Naive B cell (primary cell): ENCODE results near the gene FAM83G. TPM values are rescaled to one million over a fixed set of nuclear protein-coding genes. Genes with fewer than 3 reads are reported as not detected.
"Not testable (repeated sequence)": the region's sequence is repeated elsewhere in the genome, so short reads cannot be mapped to it uniquely, and the experiment has no call there.

ENCODE experiments used
- ATAC-seq, 2 donors: fragments of 150-1000 bp; cut with Tn5 transposase; 2 replicates each; pipeline ENCODE4 v1.10.0; 2021; ENCODE audit warnings: low read depth in 2 of 2, mild to moderate bottlenecking in 2 of 2, moderate library complexity in 2 of 2
- DNase-seq: peaks from one replicate; pipeline ENCODE4 v3.0.0; 2022
- H3K27ac Mint-ChIP-seq, 6 donors: one replicate each; pipeline ENCODE4 v1.8.0; 2020 to 2022; ENCODE audit warnings: mild to moderate bottlenecking in 6 of 6, mixed read lengths in 6 of 6, moderate library complexity in 5 of 6, inconsistent platforms in 2 of 6
- H3K27me3 Mint-ChIP-seq, 3 donors: one replicate each; pipeline ENCODE4 v1.8.0; 2021 to 2022; ENCODE audit warnings: mixed read lengths in 3 of 3, mild to moderate bottlenecking in 1 of 3
- H3K36me3 Mint-ChIP-seq, 2 donors: one replicate each; pipeline ENCODE4 v1.8.0; 2020 to 2022; ENCODE audit warnings: mixed read lengths in 2 of 2, inconsistent platforms in 1 of 2, mild to moderate bottlenecking in 1 of 2
- H3K4me1 Mint-ChIP-seq, 3 donors: one replicate each; pipeline ENCODE4 v1.8.0; 2020 to 2022; ENCODE audit warnings: mixed read lengths in 3 of 3, inconsistent platforms in 1 of 3, mild to moderate bottlenecking in 1 of 3, moderate library complexity in 1 of 3
- H3K4me3 Mint-ChIP-seq, 8 donors: one replicate each; pipeline ENCODE4 v1.8.0; 2020 to 2022; ENCODE audit warnings: mild to moderate bottlenecking in 8 of 8, mixed read lengths in 8 of 8, moderate library complexity in 8 of 8, inconsistent platforms in 2 of 8
- H3K9me3 Mint-ChIP-seq, 7 donors: one replicate each; pipeline ENCODE4 v1.8.0; 2020 to 2022; ENCODE audit warnings: mixed read lengths in 7 of 7, mild to moderate bottlenecking in 5 of 7, inconsistent platforms in 2 of 7, moderate library complexity in 1 of 7
- polyA plus RNA-seq, 6 donors: library from polyadenylated mRNA; unstranded; fragments of 300-500 nt; fragmentation: Illumina TruSeq; gene quantifications; one replicate each; pipeline ENCODE4 v1.2.3, GENCODE V29; 2021; ENCODE audit warnings: low read depth in 6 of 6

Gene FAM83G
- polyA plus RNA-seq, 6 donors from 2014 or later: 2.5 to 4.4 (median 2.9) TPM

DNA sequence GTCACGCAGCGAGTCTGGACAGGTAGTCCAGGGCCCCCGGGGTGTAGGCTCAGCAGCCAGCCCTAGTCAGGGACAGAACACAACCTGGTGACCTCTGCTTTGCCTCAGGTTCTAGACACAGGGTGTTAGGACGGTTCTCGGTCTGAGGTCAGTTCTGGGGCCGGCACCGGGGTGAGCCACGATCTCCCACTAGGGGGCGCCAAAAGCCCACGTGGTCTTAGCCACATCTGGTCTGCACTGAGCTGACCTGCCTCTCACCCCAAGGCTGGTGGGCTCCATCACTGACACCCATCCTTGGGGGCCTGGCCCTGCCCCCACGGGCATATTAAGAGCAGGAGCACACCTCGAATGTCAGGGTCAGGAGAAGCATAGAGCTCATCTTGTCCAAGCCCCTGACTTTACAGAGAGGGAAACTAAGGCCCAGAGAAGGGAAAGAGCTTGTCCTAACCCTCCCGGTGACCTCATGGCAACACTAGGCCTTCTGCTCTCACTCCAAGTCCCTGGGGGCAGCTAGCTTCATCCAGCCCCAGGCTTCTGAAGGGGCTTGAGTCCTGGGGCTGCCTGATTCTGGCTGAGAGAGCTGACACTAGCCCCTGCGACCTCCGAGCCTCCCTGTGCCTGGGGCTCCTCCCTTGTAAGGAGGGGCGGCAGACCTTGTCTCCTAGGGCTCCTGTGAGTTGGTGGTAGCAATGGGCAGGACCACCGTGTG is 43.6 kb downstream of the FAM83G start:
- Mint-ChIP-seq H3K9me3 (no peaks in the 10 kb centered on the region), H3K27me3 (peaks cover 0 to 9% (median 0%) of the 10 kb centered on the region in 3 donors), H3K36me3 (no peaks in the 10 kb centered on the region), H3K27ac (peak overlapping the region in 2 of 6 donors; percentile 49 to 56), H3K4me3 (no peak overlapping the region), H3K4me1 (peaks cover 5 to 11% (median 6%) of the 10 kb centered on the region in 3 donors)
- ATAC-seq (peak; percentile 93 to 96), DNase-seq (peak; percentile 76)

GRCh38 chr17:18960241-18960665 is 44.3 kb downstream of the FAM83G start:
- Mint-ChIP-seq H3K4me3 (no peak overlapping the region), H3K27ac (peak overlapping the region in 1 of 6 donors; percentile 49), H3K4me1 (peaks cover 8 to 16% (median 10%) of the 10 kb centered on the region in 3 donors), H3K27me3 (peaks cover 0 to 13% (median 0%) of the 10 kb centered on the region in 3 donors), H3K9me3 (peaks cover 0 to 2% (median 0%) of the 10 kb centered on the region in 7 donors), H3K36me3 (no peaks in the 10 kb centered on the region)
- ATAC-seq (no peak), DNase-seq (no peak)

DNA sequence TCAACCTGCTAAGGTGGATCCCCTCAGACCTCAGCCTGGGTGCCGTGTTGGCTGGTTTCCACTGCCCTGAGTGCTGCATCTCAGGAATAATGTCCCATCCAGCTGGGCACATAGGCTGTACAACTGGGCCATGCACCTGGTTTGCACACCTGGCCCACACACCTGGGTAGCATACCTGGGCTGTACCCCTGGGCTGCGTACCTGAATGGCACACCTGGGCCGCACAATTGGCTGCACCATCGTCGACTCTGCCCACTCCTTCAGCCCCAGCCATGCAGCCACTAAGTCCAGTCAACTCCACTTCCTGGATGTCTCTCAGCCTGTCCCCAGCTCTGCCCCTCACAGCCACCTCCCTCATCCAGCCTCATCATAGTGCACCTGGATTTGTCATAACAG is 44.7 kb downstream of the FAM83G start:
- Mint-ChIP-seq H3K27me3 (peaks cover 0 to 14% (median 0%) of the 10 kb centered on the region in 3 donors), H3K27ac (no peak overlapping the region), H3K36me3 (no peaks in the 10 kb centered on the region), H3K4me1 (peaks cover 8 to 18% (median 11%) of the 10 kb centered on the region in 3 donors), H3K4me3 (no peak overlapping the region), H3K9me3 (peaks cover 0 to 2% (median 0%) of the 10 kb centered on the region in 7 donors)
- no peak for DNase-seq
- ATAC-seq: no peak

- Mint-ChIP-seq H3K4me3 (no peak overlapping the region), H3K27me3 (peaks cover 0 to 14% (median 0%) of the 10 kb centered on the region in 3 donors), H3K4me1 (peaks cover 8 to 18% (median 11%) of the 10 kb centered on the region in 3 donors), H3K9me3 (peaks cover 0 to 2% (median 0%) of the 10 kb centered on the region in 7 donors), H3K27ac (peak overlapping the region in 1 of 6 donors; percentile 60), H3K36me3 (no peaks in the 10 kb centered on the region)
- DNase-seq: no peak
- ATAC-seq: no peak
Measured at GRCh38 chr17:18959071-18959844, 45.3 kb downstream of the FAM83G start.

DNA sequence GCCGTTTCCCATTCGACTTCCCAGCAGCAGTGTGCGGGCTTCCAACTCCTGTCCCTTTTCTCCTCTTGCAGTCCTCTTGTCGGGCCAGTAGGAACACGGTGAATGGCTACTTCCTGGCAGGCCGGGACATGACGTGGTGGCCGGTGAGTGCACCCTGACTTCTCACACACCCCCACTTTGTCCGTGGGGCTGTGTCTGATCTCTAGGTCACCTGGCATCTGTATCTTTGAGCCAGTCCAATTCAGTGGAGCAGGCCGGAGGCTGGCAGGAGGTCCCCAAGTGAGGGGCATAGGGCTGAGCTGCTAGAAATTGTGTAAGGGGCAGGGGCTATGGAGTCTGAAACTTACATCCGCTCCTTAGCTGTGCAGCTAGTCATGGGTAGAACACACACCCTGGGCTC is 46.0 kb downstream of the FAM83G start:
- no peak overlapping the region for H3K27ac Mint-ChIP-seq
- H3K9me3 Mint-ChIP-seq: peaks cover 0 to 2% (median 0%) of the 10 kb centered on the region in 7 donors
- peaks cover 0 to 14% (median 0%) of the 10 kb centered on the region in 3 donors for H3K27me3 Mint-ChIP-seq
- H3K36me3 Mint-ChIP-seq: no peaks in the 10 kb centered on the region
- ATAC-seq: no peak
- no peak overlapping the region for H3K4me3 Mint-ChIP-seq
- H3K4me1 Mint-ChIP-seq: peaks cover 8 to 18% (median 11%) of the 10 kb centered on the region in 3 donors
- DNase-seq: no peak

DNA sequence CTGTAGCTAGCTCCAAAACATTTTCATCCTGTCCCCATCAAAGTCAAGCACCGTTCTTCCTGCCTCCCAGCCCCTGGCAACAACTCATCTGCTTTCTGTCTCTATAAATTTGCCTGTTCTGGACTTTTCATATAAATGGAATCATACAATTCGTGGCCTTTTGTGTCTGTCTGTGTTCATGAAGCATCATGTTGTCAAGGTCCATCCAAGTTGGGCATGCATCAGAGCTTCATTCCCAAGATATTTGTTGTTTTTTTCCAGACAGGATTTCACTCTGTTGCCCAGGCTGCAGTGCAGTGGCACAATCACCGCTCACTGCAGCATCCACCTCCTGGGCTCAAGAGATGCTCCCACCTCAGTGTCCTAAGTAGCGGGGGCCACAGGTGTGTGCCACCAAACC is 46.7 kb downstream of the FAM83G start:
- DNase-seq (no peak), ATAC-seq (no peak)
- Mint-ChIP-seq H3K27ac (no peak overlapping the region), H3K9me3 (peaks cover 0 to 2% (median 0%) of the 10 kb centered on the region in 7 donors), H3K36me3 (no peaks in the 10 kb centered on the region), H3K4me1 (peaks cover 8 to 18% (median 11%) of the 10 kb centered on the region in 3 donors), H3K27me3 (peaks cover 0 to 14% (median 0%) of the 10 kb centered on the region in 3 donors), H3K4me3 (no peak overlapping the region)

DNA sequence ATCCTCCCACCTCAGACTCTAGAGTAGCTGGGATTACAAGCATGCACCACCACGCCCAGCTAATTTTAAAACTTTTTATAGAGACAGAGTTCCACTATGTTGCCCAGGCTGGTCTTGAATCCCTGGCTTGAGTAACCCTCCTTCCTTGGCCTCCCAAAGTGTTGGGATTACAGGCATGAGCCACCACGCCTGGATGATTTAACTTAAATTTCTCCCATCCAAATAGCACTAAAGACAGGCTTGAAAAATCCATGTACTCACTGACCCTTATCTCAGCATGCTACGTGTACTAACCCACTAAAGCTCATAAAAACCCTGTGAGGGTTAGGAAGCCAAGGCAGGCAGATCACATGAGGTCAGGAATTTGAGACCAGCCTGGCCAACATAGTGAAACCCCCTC is 48.0 kb downstream of the FAM83G start:
- no peak for DNase-seq
- Mint-ChIP-seq H3K9me3 (peaks cover 0 to 2% (median 0%) of the 10 kb centered on the region in 7 donors), H3K36me3 (no peaks in the 10 kb centered on the region), H3K27me3 (peaks cover 0 to 21% (median 0%) of the 10 kb centered on the region in 3 donors), H3K4me3 (no peak overlapping the region), H3K27ac (no peak overlapping the region), H3K4me1 (peaks cover 8 to 12% (median 11%) of the 10 kb centered on the region in 3 donors)
- ATAC-seq: no peak

DNA sequence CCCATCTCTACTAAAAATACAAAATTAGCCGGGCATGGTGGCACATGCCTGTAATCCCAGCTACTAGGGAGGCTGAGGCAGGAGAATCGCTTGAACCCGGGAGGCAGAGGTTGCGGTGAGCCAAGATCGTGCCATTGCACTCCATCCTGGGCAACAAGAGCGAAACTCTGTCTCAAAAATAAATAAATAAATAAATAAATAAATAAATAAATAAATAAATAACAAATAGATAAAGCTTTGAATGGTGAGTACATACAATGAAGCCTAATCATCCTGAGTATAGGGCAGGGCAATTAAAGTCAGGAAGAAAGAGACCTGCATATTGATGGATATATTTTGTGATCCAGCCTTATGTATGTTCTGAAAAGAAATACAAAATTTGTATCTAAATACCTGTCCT is 48.5 kb downstream of the FAM83G start:
- not testable (repeated sequence) for ATAC-seq, H3K4me3 Mint-ChIP-seq, H3K9me3 Mint-ChIP-seq, DNase-seq, H3K36me3 Mint-ChIP-seq, H3K27ac Mint-ChIP-seq
- peaks cover 0 to 22% (median 0%) of the 10 kb centered on the region in 3 donors for H3K27me3 Mint-ChIP-seq
- H3K4me1 Mint-ChIP-seq: peaks cover 8 to 12% (median 10%) of the 10 kb centered on the region in 3 donors

DNA sequence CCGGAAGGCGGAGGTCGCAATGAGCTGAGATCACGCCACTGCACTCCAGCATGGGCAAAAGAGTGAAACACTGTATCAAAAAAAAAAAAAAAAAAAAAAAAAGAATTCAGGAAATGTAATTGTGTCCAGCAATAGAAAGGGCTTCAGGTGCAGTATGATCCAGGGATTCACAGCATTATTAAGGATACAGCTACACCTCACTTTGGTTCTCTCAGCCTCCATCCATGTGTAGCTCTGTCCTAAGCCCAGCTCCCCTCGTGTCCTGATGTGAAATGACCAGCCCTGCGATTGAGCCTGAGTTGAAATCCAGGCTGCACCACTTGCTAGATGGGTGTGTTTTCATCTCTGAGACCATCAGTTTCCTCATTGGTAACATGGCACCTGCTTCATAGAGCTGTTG is 49.6 kb downstream of the FAM83G start:
- DNase-seq (no peak), ATAC-seq (no peak)
- H3K27ac Mint-ChIP-seq: peak overlapping the region in 1 of 6 donors; percentile 28
- H3K27me3 Mint-ChIP-seq: peaks cover 4 to 24% (median 7%) of the 10 kb centered on the region in 3 donors
- H3K4me1 Mint-ChIP-seq: peaks cover 4 to 10% (median 7%) of the 10 kb centered on the region in 3 donors
- H3K4me3 Mint-ChIP-seq: no peak overlapping the region
- no peaks in the 10 kb centered on the region for H3K36me3 Mint-ChIP-seq
- H3K9me3 Mint-ChIP-seq: peaks cover 0 to 2% (median 0%) of the 10 kb centered on the region in 7 donors

- ATAC-seq (no peak), DNase-seq (no peak)
- Mint-ChIP-seq H3K27me3 (peaks cover 11 to 31% (median 14%) of the 10 kb centered on the region in 3 donors), H3K27ac (no peak overlapping the region), H3K36me3 (no peaks in the 10 kb centered on the region), H3K4me3 (no peak overlapping the region), H3K9me3 (peaks cover 0 to 2% (median 0%) of the 10 kb centered on the region in 7 donors), H3K4me1 (peaks cover 4 to 11% (median 7%) of the 10 kb centered on the region in 3 donors)
Measured at GRCh38 chr17:18954321-18954720, 50.2 kb downstream of the FAM83G start.

- Mint-ChIP-seq H3K36me3 (no peaks in the 10 kb centered on the region), H3K9me3 (peaks cover 0 to 2% (median 0%) of the 10 kb centered on the region in 7 donors), H3K4me3 (no peak overlapping the region), H3K4me1 (peaks cover 4 to 11% (median 7%) of the 10 kb centered on the region in 3 donors), H3K27ac (peak overlapping the region in 1 of 6 donors; percentile 56), H3K27me3 (peaks cover 15 to 30% (median 16%) of the 10 kb centered on the region in 3 donors)
- no peak for ATAC-seq
- no peak for DNase-seq
Measured at GRCh38 chr17:18953231-18953728, 51.3 kb downstream of the FAM83G start.

DNA sequence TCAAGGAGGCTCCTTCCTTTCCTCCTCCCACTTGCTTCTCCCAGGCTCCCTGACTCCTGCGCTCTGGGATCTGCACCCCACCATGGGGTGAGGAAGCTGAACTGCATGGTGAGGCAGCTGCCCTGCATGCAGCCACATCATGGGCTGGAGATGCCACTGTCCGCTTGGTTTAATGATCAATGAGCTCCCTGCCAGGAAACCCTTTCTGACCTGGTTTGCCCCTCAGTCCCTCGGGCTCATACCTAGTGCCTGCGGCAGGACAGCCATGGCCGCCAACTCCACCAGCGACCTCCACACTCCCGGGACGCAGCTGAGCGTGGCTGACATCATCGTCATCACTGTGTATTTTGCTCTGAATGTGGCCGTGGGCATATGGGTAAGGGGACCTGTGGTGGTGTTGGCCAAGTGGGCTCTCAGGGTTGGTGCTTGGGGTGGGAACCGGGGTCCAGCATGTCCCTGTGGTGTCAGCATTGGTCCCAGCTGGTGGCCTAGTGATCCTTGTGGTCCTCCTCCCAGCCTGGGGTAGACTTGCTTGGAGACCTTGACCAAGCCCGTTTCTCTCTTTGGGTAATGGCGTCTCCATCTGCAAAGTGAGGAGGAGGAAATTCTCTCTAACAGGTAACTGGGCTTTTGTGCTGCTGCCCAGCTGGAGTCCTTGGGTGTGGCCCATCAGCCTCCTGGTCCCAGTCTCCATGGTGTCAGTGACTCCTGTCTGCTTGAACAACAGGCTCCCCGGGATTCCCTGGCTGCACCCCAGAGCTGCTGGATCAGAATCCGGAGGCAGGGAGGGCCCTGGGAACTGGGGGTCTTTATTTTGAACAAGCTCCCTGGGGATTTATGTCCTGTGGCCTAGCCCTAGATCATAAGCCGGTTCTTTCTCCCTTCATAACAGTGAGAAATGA is 52.4 kb downstream of the FAM83G start, which contains the start of gene SLC5A10:
SLC5A10 (plus strand) TSS at position 225 of the 902 bp plus-strand sequence; CDS start at position 266, 41 bp downstream.
- Mint-ChIP-seq H3K36me3 (no peaks in the 10 kb centered on the region), H3K4me3 (no peak within 1 kb of the TSS), H3K4me1 (peaks cover 4 to 11% (median 7%) of the 10 kb centered on the region in 3 donors), H3K27me3 (peaks cover 15 to 41% (median 27%) of the 10 kb centered on the region in 3 donors), H3K9me3 (peaks cover 0 to 2% (median 0%) of the 10 kb centered on the region in 7 donors), H3K27ac (peak within 1 kb of the TSS in 1 of 6 donors; percentile 56)
- DNase-seq (no peak), ATAC-seq (no peak)
